SK-N-SH (cell line): ENCODE results near the gene PPP1R8.

Experiments
- CHD2 ChIP-seq: fragments of 150-350 bp; IDR thresholded peaks from 2 replicates; pipeline ENCODE4 v1.6.1; 2018; ENCODE audit warnings: low read length; ENCODE audit not compliant: partially characterized antibody
- FOXM1 ChIP-seq: IDR thresholded peaks from 2 replicates; pipeline ENCODE4 v1.4.0; 2012; ENCODE audit warnings: low read depth, mild to moderate bottlenecking
- GABPA ChIP-seq: IDR thresholded peaks from 2 replicates; pipeline ENCODE4 v1.4.0; 2012; ENCODE audit warnings: low read depth, mild to moderate bottlenecking
- MAX ChIP-seq: IDR thresholded peaks from 2 replicates; pipeline ENCODE4 v1.4.0; 2012; ENCODE audit warnings: low read depth
- MXI1 ChIP-seq: IDR thresholded peaks from 2 replicates; pipeline ENCODE4 v1.6.1; 2012; ENCODE audit warnings: mild to moderate bottlenecking, low read depth, low read length, improper control_type of control experiment
- NFIC ChIP-seq: IDR thresholded peaks from 2 replicates; pipeline ENCODE4 v1.4.0; 2012; ENCODE audit warnings: borderline replicate concordance
- POLR2AphosphoS5 ChIP-seq: IDR thresholded peaks from 2 replicates; pipeline ENCODE4 v1.6.1; 2012; ENCODE audit warnings: low read depth, low read length
- RAD21 ChIP-seq: IDR thresholded peaks from 2 replicates; pipeline ENCODE4 v1.6.1; 2012; ENCODE audit warnings: mild to moderate bottlenecking, low read length
- REST ChIP-seq: IDR thresholded peaks from 2 replicates; pipeline ENCODE4 v1.6.1; 2012; ENCODE audit warnings: mild to moderate bottlenecking, low read depth, low read length, moderate library complexity
- RFX5 ChIP-seq: IDR thresholded peaks from 2 replicates; pipeline ENCODE4 v1.6.1; 2012; ENCODE audit warnings: mild to moderate bottlenecking, improper control_type of control experiment, low read length
- SIN3A ChIP-seq: IDR thresholded peaks from 2 replicates; pipeline ENCODE4 v1.6.1; 2012; ENCODE audit warnings: low read depth, mild to moderate bottlenecking, low read length, moderate library complexity, borderline replicate concordance
- SMC3 ChIP-seq: IDR thresholded peaks from 2 replicates; pipeline ENCODE4 v1.6.1; 2012; ENCODE audit warnings: low read depth, low read length, improper control_type of control experiment
- USF2 ChIP-seq: fragments of 150-350 bp; IDR thresholded peaks from 2 replicates; pipeline ENCODE4 v1.6.1; 2017; ENCODE audit warnings: antibody characterized with exemption, low read length, low read depth, borderline replicate concordance
- TF ChIP-seq, protein P1 (sequence below): fragments of 200-600 bp; sonication (generic); IDR thresholded peaks from 2 replicates; pipeline ENCODE4 v1.6.1; 2017; ENCODE audit warnings: antibody characterized with exemption, mild to moderate bottlenecking, moderate library complexity

DNA sequence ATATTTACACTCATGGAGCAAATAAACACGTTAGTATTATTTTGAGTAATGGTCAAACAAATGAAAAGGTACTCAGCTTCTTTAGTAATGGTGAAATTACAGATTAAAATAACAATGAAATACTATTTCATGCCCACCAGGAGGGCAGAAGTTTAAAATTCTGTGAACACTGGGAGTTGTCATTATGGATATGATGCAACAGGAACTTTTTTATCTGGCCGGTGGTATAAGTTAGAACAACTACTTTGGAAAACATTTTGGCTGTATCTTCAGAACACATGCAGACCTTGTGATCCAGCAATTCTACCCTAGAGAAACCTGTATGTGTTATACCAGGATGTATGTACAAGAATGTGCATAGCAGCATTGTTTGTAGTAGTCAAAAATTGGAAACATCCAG lies 23.2 kb upstream of the PPP1R8 start:
- TF ChIP-seq NFIC (no peak), RAD21 (no peak), REST (no peak), CHD2 (no peak), GABPA (no peak), SIN3A (no peak), SMC3 (no peak), FOXM1 (no peak), POLR2AphosphoS5 (no peak), MXI1 (no peak), MAX (no peak), RFX5 (no peak), USF2 (no peak)
- TF ChIP-seq, protein P1, sequence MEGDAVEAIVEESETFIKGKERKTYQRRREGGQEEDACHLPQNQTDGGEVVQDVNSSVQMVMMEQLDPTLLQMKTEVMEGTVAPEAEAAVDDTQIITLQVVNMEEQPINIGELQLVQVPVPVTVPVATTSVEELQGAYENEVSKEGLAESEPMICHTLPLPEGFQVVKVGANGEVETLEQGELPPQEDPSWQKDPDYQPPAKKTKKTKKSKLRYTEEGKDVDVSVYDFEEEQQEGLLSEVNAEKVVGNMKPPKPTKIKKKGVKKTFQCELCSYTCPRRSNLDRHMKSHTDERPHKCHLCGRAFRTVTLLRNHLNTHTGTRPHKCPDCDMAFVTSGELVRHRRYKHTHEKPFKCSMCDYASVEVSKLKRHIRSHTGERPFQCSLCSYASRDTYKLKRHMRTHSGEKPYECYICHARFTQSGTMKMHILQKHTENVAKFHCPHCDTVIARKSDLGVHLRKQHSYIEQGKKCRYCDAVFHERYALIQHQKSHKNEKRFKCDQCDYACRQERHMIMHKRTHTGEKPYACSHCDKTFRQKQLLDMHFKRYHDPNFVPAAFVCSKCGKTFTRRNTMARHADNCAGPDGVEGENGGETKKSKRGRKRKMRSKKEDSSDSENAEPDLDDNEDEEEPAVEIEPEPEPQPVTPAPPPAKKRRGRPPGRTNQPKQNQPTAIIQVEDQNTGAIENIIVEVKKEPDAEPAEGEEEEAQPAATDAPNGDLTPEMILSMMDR, result no peak
